NCI-H774 (cell line): ENCODE results near the gene NR4A3.
"Not testable (repeated sequence)": the region's sequence is repeated elsewhere in the genome, so short reads cannot be mapped to it uniquely, and the experiment has no call there.

Experiments
- DNase-seq: peaks from one replicate; lab custom pipeline; 2025; lab: John Stamatoyannopoulos, UW

Gene NR4A3

GRCh38 chr9:99821396-99822108 is at the start of gene NR4A3:
TSS of gene NR4A3 (plus strand) at chr9:99821885. CDS start at chr9:99828043, 6,158 bp downstream.
- peak; percentile 94 for DNase-seq

- peak; percentile 50 for DNase-seq
Measured at GRCh38 chr9:99773468-99774138, 48.1 kb upstream of the NR4A3 start.

DNA sequence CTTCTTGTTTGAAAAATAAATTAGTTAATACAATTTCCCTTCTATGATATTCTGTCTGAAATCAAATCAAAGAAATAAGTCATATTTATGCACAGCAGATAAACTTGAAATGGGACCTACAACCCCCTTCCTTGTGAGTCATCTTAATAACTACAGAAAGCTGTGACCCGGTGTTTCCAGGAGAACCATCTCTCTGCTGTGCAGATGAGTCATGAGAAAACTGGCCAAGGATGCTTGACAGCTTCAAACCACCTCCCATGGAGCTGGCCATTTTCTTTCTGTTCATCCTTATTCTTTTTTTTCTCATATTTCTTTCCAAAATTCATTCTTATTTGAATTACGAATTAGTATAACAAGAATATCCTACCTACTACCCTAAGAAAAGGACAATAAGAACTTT is 43.4 kb upstream of the NR4A3 start:
- DNase-seq = no peak

GRCh38 chr9:99778836-99779235 is 42.8 kb upstream of the NR4A3 start:
- no peak for DNase-seq

DNA sequence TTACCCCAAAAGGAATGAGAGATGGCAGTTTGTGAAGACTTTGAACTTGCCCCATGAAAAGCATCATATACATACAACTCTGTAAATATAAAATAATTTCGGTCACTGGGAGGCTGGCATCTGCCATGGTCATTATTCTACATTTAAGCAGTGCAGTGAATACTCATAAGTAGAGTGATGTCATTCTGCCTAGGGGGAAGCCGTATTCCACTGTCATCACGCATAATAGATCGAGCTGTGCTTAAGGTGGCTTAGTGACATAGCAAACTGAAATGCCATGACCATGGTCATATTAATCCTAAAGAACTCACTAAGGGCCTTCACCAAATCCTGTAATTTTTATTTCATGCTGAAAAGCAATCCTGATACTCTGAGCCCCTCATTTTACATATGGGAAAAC is 42.4 kb upstream of the NR4A3 start:
- DNase-seq = no peak

DNA sequence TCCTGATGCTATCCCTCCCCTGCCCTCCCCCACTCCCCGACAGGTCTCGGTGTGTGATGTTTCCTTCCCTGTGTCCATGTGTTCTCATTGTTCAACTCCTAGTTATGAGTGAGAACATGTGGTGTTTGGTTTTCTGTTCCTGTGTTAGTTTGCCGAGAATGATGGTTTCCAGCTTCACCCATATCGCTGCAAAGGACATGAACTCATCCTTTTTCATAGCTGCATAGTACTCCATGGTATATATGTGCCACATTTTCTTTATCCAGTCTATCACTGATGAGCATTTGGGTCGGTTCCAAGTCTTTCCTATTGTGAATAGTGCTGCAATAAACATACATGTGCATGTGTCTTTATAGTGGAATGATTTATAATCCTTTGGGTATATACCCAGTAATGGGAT is 39.3 kb upstream of the NR4A3 start:
- not testable (repeated sequence) for DNase-seq

- DNase-seq = no peak
Measured at GRCh38 chr9:99782962-99783718, 38.5 kb upstream of the NR4A3 start.

GRCh38 chr9:99783799-99784198 is 37.9 kb upstream of the NR4A3 start:
- DNase-seq = no peak

GRCh38 chr9:99785010-99785590 is 36.6 kb upstream of the NR4A3 start:
- DNase-seq = no peak

DNA sequence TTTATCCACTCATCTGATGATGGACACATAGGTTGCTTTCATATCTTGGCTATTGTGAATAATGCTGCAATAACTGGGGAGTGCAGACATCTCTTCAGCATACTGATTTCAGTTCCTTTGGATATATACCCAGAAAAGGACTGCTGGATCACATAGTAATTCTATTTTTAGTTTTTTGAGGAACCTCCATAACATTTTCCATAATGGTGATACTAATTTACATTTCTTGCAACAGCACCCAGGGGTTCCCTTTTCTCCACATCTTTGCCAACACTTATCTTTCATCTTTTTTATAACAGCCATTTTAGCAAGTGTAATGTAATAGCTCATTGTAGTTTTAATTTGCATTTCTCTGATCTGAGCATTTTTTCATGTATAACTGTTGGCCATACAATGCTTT is 34.1 kb upstream of the NR4A3 start:
- no peak for DNase-seq

- no peak for DNase-seq
Measured at GRCh38 chr9:99793528-99793927, 28.2 kb upstream of the NR4A3 start.

- no peak for DNase-seq
Measured at GRCh38 chr9:99796231-99796630, 25.5 kb upstream of the NR4A3 start.

GRCh38 chr9:99801775-99802174 is 19.9 kb upstream of the NR4A3 start:
- no peak for DNase-seq

DNA sequence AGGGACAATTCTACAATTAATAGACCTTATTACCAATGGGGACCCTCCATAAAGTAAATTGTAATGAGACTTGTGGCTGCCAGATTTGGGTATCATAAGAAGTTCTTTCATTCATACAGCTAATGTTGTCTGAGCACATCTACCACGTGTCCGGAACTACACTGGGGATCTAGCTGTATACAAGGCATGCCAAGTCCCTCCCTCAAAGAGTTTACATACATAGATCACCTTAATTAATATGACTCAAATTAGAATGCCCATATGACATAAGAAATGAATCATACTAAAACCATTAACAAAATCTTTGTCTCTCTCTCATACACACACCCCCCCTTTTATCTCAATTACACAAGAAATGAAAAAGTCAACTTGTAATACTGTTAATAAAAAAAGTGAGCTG is 18.0 kb upstream of the NR4A3 start:
- no peak for DNase-seq

GRCh38 chr9:99807276-99807852 is 14.3 kb upstream of the NR4A3 start:
- no peak for DNase-seq

- DNase-seq = no peak
Measured at GRCh38 chr9:99807956-99808355, 13.7 kb upstream of the NR4A3 start.

GRCh38 chr9:99808454-99808853 is 13.2 kb upstream of the NR4A3 start:
- no peak for DNase-seq

DNA sequence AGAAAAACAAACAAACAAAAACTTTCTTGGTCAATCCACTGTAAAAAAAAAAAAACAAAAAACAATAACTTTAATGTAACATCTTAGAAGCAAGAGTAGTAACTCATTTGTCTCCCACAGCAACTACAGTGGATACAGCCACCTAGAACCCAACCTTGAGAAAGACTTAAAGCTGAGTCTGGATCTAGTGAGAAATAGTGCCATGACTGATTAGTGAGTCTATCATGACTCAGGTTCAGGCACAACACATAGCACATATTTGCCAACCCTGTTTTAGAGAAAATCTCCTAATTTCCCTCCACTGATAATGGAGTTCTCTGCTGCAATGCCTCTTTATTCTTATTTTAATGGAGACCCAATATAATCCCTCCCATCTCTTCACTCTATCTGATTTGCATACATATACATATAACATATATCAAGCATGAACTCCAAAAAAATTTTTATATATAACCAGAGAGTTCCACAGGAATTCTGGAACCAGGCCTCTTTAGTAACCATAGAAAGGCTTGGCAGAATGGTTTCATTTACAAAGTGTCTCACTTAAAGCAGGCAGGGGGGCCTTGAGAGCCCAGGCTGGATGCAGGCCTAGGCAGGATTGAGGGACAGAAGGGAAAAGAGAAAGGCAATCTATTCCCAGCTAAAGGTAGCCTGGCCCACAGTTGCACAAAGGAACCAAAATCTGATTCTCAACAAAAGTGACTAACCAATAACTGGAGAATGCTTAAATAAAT is 11.9 kb upstream of the NR4A3 start:
- no peak for DNase-seq

GRCh38 chr9:99811172-99811571 is 10.5 kb upstream of the NR4A3 start:
- no peak for DNase-seq

GRCh38 chr9:99811598-99812383 is 9.9 kb upstream of the NR4A3 start:
- no peak for DNase-seq

- DNase-seq = no peak
Measured at GRCh38 chr9:99813739-99814138, 7.9 kb upstream of the NR4A3 start.
